ENCODE results near the gene UPF3A. TPM values are rescaled to one million over a fixed set of nuclear protein-coding genes. Genes with fewer than 3 reads are reported as not detected.

UPF3A gene
- polyA plus RNA-seq, 2 of the 4 experiments (the other 2 are of a cell fraction), result 51.0 to 62.6 TPM

GRCh38 chr13:114284680-114285079 lies 3.3 kb downstream of the UPF3A start:
- FAIRE-seq (no peak), DNase-seq (ENCODE audit: low read depth in 1 of 2, low spot score in 1 of 2) (no peak), ATAC-seq (no peak)
- Histone ChIP-seq H3K27ac (no peak overlapping the region), H3K4me1 (peaks cover 24% of the 10 kb centered on the region; the same call in 2 of the 3 replicates), H3K9me3 (no peaks in the 10 kb centered on the region), H3K4me2 (no peak overlapping the region), H3K4me3 (no peak overlapping the region)
- ChIA-PET CTCF (no interaction called here), POLR2A (no interaction called here)
- TF ChIP-seq HOXB13 (CRISPR knock-in tag; IDR thresholded peaks at IDR 0.05; ENCODE audit: low read depth) (no peak), CHD4 (IDR thresholded peaks at IDR 0.05; ENCODE audit: borderline replicate concordance) (no peak), JUN (IDR thresholded peaks at IDR 0.05) (no peak), ELK1 (IDR thresholded peaks at IDR 0.05; ENCODE audit: low read depth, low read length) (no peak), ZSCAN20 (CRISPR knock-in tag; IDR thresholded peaks at IDR 0.05) (no peak), HES2 (IDR thresholded peaks at IDR 0.05) (no peak), MAZ (IDR thresholded peaks at IDR 0.05; ENCODE audit: borderline replicate concordance, low read depth, low read length) (no peak), CHD2 (IDR thresholded peaks at IDR 0.05; ENCODE audit: low read length, partially characterized antibody) (no peak), CTCF (IDR thresholded peaks at IDR 0.05) (no peak), TP53 (CRISPR knock-in tag; IDR thresholded peaks at IDR 0.05) (no peak), POLR2AphosphoS2 (conservative IDR thresholded peaks at IDR 0.05; ENCODE audit: low read length) (no peak)
- WGBS (ENCODE audit: missing lambda C conversion rate), result 95% methylated on average over 8 of the region's 8 CpGs

GRCh38 chr13:114285166-114285808 lies 3.9 kb downstream of the UPF3A start:
- POLR2A ChIA-PET, result no interaction called here
- FAIRE-seq, result no peak
- WGBS (ENCODE audit: missing lambda C conversion rate), result 93% methylated on average over 4 of the region's 4 CpGs
- Histone ChIP-seq H3K4me1 (peaks cover 18% of the 10 kb centered on the region; the same call in 2 of the 3 replicates), H3K9me3 (no peaks in the 10 kb centered on the region), H3K4me3 (no peak overlapping the region), H3K4me2 (no peak overlapping the region), H3K27ac (no peak overlapping the region)
- no peak for DNase-seq (ENCODE audit: low read depth in 1 of 2, low spot score in 1 of 2)
- ATAC-seq, result no peak
- TF ChIP-seq SREBF2 (IDR thresholded peaks at IDR 0.05) (no peak), MAFK (IDR thresholded peaks at IDR 0.05; ENCODE audit: partially characterized antibody) (peak; percentile 84), USF2 (IDR thresholded peaks at IDR 0.05) (no peak), JUN (IDR thresholded peaks at IDR 0.05) (no peak), TP53 (CRISPR knock-in tag; IDR thresholded peaks at IDR 0.05) (no peak)
- CTCF ChIA-PET, result no interaction called here

GRCh38 chr13:114286808-114287207 lies 5.4 kb downstream of the UPF3A start:
- ChIA-PET CTCF (no interaction called here), POLR2A (no interaction called here)
- no peak for DNase-seq (ENCODE audit: low read depth in 1 of 2, low spot score in 1 of 2)
- Histone ChIP-seq H3K27ac (no peak overlapping the region), H3K4me2 (no peak overlapping the region), H3K4me3 (no peak overlapping the region), H3K9me3 (no peaks in the 10 kb centered on the region), H3K4me1 (peaks cover 14% of the 10 kb centered on the region; the same call in 1 of the 3 replicates)
- no peak for FAIRE-seq
- no peak for ATAC-seq
- WGBS (ENCODE audit: missing lambda C conversion rate), result 95% methylated on average over 8 of the region's 8 CpGs
- TF ChIP-seq EHMT2 (IDR thresholded peaks at IDR 0.05; ENCODE audit: low read depth) (no peak), KDM5A (IDR thresholded peaks at IDR 0.05) (no peak), FOSL2 (IDR thresholded peaks at IDR 0.05) (no peak), FOSL2 (CRISPR knock-in tag; IDR thresholded peaks at IDR 0.05) (no peak), HOXB13 (CRISPR knock-in tag; IDR thresholded peaks at IDR 0.05; ENCODE audit: low read depth) (no peak), HMGXB4 (CRISPR knock-in tag; IDR thresholded peaks at IDR 0.05; ENCODE audit: borderline replicate concordance) (no peak), TFCP2L1 (CRISPR knock-in tag; IDR thresholded peaks at IDR 0.05) (no peak), SREBF2 (IDR thresholded peaks at IDR 0.05) (no peak), NR3C1 (IDR thresholded peaks at IDR 0.05) (no peak), MAZ (IDR thresholded peaks at IDR 0.05; ENCODE audit: borderline replicate concordance, low read depth, low read length) (no peak), ESRRA (IDR thresholded peaks at IDR 0.05; ENCODE audit: borderline replicate concordance, low read length) (no peak), CHD2 (IDR thresholded peaks at IDR 0.05; ENCODE audit: low read length, partially characterized antibody) (no peak), NPAS2 (CRISPR knock-in tag; IDR thresholded peaks at IDR 0.05; ENCODE audit: borderline replicate concordance) (no peak), HEYL (CRISPR knock-in tag; IDR thresholded peaks at IDR 0.05) (no peak), POLR2A (IDR thresholded peaks at IDR 0.05; ENCODE audit: low read length) (no peak), FOSB (CRISPR knock-in tag; IDR thresholded peaks at IDR 0.05) (no peak), SMC3 (IDR thresholded peaks at IDR 0.05) (no peak), HOXA7 (CRISPR knock-in tag; IDR thresholded peaks at IDR 0.05) (no peak), ELK1 (IDR thresholded peaks at IDR 0.05; ENCODE audit: low read depth, low read length) (no peak)

All from A549 (cell line).